Activated gamma-delta T cell treated with Interleukin-2 at 50 U/mL for 16 hours (primary cell): ENCODE measurements around the gene GADD45B.
"Not testable (repeated sequence)": the region's sequence is repeated elsewhere in the genome, so short reads cannot be mapped to it uniquely, and the experiment has no call there.

Experiments
- DNase-seq: peaks from one replicate; pipeline ENCODE4 v3.0.0-alpha.2; 2020

The GADD45B gene

DNA sequence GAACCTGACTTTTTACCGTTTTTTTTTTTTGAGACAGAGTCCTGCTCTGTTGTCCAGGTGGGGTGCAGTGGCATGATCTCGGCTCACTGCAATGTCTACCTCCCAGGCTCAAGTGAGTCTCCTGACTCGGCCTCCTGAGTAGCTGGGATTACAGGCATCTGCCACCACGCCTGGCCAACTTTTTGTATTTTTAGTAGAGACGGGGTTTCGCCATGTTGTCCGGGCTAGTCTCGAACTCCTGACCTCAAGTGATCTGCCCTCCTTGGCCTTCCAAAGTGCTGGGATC, 6.1 kb upstream of the GADD45B start:
- not testable (repeated sequence) for DNase-seq

DNA sequence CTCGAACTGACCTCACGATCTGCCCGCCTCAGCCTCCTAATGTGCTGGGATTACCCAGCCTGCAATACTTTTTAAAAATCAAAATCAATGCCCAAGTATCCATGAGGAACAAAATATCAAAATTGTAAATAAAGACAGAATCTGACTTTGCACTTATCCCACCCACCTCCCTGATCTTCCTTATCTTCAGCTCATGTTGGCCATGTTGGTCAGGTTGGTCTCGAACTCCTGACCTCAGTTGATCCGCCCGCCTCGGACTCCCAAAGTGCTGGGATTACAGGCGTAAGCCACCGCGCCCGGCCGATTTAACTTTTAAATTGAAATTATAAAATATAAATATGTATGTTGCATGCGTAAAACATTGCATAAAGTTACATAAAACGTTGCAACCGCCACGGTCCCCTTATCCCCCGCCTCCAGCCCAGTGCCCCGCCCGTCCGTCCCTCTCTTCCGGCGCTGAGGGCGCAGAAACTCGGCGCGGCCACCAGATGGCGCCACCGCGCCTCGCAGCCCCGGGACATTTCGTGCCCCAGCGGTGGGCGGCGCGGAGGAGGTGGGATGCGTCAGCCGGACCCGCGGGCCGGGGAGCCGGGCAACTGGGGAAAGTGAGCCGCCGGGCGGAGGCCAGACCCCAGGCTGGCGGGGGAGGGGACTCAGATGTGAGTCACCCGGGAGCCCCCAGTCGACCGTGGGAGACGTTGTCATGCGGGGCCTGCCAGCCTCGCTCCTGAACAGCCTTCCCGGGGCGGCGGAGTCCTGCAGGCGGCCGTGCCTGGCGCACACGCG, 1.5 kb upstream of the GADD45B start:
- peak; percentile 82 for DNase-seq

DNA sequence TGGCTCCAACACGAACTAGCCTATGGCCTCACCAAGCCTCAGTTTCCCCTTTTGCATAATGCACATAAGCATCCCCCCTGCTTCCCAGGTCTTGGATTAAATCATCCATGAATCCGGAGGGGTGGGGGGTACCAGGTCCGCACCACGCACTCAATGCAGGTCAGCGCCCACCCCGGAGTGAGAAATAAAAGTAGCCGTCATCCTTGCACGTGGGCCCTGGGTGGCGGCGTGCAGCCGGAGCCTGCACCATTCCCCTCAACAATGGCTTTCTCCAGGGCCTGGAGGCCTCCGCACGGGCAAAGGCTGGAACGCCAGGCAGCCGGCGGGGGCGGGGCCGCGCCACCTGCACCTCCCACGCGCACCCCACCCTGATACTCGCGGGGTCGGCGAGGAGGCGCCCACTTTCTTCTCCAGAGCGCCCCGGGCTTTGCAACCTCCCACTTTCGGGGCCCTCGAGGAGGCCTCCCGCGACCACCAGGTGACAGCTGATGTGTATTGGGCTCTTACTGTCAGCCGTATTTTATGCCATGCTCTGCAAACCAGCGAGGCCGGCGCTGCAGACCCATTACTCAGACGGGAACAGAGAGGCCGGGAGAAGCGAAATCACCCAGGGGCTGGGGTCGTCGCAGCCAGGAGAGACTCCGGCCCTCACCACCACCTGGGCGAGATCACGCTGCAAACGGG, 767 bp upstream of the GADD45B start:
- DNase-seq: peak; percentile 45

DNA sequence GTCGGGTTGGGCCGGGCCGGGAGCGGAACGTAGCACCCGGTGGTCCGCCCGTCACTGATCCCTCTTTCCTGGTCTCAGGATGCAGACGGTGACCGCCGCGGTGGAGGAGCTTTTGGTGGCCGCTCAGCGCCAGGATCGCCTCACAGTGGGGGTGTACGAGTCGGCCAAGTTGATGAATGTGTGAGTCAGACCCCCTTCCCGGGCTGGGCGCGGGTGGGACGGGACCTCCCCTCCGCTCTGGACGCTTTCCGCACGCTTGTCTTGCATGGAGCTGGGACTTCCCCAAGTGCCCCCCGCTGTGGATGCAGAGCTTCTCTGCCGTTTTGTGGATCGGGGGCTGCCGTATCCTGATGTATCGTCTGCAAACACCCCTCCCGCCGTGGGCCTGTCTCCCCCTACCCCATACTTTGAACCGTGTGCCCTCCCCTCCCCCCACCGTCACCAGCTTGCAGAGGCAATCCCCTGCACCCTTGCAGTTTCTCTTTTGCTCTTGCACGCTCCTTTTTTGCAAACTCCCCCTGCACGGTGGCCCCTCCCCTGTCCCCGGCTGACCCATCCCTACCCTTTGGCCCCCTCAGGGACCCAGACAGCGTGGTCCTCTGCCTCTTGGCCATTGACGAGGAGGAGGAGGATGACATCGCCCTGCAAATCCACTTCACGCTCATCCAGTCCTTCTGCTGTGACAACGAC, 669 bp downstream of the GADD45B start:
- peak; percentile 57 for DNase-seq

DNA sequence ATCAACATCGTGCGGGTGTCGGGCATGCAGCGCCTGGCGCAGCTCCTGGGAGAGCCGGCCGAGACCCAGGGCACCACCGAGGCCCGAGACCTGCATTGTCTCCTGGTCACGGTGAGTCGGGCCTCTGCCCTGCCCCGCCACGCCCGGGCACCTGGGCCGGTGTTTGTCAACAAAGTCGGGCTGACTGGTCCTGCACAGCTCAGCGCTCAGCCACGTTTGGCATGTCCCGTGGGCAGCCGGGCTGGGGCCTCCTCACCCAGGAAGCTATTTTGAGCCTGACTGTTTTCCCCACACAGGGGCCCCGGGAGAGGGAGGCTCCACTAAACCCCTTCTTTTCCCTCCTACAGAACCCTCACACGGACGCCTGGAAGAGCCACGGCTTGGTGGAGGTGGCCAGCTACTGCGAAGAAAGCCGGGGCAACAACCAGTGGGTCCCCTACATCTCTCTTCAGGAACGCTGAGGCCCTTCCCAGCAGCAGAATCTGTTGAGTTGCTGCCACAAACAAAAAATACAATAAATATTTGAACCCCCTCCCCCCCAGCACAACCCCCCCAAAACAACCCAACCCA, 1.3 kb downstream of the GADD45B start:
- no peak for DNase-seq

DNA sequence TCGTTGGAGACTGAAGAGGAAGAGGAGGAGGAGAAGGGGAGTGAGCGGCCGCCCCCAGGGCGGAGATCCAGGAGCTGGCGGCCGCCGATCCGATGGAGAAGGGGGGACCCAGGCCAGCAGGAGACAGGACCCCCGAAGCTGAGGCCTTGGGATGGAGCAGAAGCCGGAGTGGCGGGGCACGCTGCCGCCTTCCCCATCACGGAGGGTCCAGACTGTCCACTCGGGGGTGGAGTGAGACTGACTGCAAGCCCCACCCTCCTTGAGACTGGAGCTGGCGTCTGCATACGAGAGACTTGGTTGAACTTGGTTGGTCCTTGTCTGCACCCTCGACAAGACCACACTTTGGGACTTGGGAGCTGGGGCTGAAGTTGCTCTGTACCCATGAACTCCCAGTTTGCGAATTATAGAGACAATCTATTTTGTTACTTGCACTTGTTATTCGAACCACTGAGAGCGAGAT, 1.8 kb downstream of the GADD45B start:
- DNase-seq: no peak

DNA sequence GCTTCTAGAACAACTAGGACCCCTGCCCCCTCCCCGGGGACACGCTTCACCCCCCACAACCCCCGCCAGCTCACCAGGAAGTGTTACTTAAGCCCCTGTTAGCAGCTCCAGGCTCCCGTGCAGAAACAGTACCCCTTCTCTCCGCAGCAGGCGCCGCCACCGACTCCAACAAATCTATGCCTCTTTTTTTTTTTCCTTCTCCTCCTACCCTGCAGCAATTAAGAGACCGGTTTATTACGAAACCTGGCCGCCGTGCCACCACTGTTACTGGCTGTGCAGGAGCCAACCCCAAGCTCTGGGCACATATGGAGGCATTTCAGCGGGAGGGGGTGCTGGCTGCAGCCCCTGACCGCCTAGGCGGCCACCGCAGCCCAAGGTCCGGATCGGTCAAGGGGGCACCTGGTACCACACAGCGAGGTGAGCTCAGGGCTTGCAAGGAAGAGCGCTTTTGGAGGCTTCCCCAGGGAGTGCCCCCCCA, 2.4 kb downstream of the GADD45B start:
- DNase-seq: peak; percentile 50

DNA sequence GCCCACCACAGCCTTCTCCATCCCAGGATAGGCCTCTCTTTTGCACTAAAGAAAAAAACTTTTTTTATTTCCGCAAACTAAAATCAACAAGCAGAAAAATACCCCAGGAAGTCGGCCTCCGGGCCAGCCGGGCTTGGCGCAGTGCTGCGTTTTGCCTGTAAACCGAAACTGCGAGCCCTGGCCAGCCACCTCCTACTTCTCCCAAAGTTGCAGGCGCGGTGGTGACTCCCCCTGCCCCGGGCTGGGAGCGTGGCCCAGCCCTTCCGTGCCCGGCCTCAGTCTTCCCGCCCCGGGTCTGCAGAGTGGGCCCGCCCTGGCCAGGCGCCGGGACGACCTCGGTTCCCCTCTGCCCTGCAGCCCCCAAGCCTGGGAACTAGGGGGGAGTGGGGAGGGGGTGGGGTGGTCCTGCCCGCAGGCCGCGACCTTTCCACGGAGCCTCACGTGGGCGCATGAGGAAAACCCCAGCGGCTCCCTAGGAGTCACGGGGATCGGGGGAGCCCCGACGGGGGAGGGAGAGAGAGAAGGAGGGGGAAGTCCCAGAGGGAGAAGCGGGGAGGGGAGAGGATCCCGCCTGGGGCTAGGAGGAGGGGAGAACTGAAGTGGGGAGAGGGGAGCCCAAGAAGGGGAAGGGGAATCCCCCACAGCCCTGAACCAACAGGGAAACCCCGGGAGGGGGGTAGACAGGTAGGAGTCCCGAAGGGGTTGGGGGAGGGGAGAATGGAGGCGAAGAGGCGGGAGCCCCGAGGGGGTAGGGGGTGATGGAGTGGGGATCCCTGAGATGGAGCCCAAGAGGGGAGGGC, 3.0 kb downstream of the GADD45B start:
- peak; percentile 63 for DNase-seq

DNA sequence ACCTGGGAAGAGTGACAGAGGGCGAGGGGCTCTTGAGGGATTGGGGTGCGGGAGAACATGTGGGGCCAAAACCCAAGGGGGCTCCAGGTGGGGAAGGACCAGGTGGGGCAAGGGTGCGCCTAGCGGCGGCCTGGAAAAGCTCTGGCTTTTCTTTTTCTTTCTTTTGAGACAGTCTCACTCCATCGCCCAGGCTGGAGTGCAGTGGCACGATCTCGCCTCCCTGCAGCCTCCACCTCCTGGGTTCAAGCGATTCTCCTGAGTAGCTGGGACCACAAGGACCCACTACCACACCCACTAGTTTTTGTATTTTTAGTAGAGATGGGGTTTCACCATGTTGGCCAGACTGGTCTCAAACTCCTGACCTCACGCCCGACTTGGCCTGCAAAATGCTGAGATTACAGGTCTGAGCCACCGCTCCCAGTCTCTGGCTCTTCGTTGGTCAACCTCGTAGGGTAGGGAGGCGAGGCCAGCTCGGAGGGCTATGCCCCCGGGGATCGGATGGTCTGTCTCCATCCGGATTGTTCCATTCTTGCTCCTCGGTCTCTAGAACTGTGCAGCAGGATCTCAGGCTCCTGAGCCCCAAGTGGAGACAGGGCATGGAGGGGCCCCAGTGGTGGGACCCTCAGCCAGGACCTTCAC, 3.7 kb downstream of the GADD45B start:
- no peak for DNase-seq

DNA sequence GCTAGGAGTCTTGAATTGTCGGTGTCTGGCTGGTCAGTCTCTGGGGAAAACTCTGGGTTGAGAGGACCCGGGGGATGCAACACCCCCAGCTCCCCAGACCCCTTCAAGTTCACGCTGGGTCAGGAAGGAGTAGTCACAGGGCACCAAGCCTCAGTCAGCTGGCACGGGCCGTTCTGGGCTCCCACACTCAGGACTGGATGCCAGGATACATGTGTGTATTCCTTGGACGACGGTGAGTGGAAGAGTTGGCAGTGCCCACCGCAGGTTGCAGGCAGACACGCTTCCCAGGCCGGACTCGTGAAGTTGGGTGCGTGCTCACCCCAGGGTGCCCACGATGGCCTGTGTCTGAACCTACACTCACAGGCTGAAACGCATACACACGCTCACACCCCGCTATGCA, 5.5 kb downstream of the GADD45B start:
- DNase-seq: no peak

DNA sequence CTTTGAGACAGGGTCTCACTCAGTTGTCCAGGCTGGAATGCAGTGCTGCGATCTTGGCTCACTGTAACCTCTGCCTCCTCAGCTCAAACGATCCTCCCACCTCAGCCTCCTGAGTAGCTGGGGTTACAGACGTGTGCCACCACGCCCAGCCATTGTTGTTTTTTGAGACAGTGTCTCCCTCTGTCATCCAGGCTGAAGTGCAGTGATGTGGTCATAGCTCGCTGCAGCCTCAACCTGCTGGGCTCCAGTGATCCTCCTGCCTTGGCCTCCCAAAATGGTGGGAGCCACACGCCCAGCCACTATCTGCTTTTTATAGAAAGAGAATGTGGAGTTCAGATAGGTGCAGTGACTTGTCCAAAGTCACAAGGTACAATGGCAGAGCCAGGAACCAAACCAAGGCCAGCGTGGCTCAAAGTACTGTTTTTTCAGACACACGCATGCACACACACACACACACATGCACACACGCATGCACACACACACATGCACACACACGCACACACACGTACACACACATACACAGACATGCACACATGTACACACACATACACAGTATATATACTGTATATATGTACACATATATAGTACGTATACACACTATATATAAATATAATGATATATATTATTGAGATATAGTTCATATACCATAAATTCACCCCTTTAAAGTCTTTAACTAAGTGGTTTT, 6.6 kb downstream of the GADD45B start:
- DNase-seq: no peak

DNA sequence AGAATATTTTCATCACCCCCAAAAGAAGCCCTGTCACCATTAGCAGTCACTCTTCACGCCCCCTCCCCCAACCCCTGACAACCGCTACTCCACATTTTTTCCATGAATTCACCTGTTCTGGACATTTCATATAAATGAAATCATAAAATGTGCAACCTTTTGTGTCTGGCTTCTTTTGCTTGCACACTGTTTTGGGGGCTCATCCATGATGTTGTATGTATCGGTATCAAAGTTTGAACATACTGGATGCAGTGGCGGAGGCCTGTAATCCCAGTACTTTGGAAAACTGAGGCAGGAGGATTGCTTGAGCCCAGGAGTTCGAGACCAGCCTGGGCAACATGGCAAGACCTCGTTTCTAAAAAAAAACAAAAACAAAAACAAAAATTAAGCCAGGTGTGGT, 7.2 kb downstream of the GADD45B start:
- DNase-seq: no peak

DNA sequence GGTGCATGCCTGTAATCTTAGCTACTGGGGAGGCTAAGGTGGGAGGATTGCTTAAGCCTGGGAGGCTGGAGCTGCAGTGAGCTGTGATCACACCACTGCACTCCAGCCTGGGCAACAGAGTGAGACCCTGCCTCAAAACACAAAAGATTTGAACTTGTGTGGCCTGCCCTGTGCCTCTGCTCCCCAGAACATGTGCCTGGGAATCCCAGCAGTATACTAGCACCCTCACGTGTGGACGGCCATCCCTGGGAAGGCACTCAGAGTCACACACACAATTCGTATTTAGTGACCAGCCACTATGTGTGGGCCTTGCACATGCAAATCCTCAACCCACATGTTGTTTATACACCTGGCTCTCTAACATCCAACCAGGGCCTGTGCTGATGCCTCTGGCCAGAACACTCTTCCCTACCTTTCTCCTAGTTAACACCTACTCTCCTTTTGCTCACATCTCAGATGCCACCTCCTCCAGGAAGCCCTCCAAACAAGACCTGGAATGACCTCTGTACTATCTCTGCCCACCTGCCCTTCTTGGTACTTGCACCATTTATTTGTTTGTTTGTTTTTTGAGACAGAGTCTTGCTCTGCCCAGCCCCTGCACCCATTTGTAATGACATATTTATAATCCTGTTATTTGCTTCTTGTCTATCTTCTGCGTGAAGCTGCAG, 7.7 kb downstream of the GADD45B start:
- no peak for DNase-seq

DNA sequence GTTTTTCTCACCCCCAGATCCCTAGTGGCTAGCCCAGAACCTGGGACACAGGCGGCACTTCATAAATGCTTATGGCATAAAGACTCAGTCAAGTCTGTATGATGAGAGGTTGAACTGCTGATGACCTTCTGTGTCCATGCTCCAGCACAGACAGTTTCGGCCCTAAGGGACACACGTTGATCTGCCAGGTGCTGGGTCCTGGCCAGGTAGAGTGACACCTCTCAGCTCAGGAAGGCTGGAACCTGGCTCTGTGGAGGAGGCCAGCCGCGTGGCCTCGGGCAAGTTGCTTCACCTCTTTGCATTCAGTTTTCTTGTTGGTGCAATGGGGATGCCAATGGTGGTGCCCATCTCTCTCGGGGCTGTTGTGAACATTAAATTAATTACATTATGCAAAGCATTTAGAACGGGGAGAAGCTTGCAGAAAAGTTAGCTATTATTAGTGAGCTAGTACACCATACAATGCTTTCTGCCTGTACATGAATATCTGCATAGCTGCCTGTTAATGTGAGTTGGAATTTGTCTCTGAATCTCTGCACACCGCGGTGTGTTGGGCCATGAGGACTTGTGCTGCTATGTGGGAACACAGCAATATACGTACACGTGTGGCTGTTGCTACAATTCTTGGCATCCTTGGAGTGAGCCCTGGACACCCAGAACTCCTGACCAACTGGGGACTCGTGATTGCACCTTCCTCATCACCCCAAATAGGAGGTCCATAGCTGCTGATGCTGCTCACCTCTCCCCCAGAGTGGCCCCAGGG, 8.4 kb downstream of the GADD45B start:
- no peak for DNase-seq

DNA sequence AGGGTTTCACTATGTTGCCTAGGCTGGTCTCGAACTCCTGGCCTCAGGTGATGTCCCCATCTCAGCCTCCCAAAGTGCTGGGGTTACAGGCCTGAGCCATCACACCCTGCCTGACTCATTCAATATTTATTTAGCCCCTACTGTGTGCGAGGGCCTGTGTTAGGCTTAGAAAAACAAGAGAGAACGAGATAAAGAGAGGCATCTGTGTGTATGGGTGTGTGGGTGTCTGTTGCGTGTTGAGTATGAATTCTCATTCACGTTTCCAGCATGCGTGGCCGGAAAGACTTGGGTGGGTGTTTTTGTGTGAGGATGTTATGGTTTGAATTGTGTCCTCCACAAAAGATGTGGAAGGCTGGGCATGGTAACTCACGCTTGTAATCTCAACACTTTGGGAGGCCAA, 9.5 kb downstream of the GADD45B start:
- DNase-seq: no peak

DNA sequence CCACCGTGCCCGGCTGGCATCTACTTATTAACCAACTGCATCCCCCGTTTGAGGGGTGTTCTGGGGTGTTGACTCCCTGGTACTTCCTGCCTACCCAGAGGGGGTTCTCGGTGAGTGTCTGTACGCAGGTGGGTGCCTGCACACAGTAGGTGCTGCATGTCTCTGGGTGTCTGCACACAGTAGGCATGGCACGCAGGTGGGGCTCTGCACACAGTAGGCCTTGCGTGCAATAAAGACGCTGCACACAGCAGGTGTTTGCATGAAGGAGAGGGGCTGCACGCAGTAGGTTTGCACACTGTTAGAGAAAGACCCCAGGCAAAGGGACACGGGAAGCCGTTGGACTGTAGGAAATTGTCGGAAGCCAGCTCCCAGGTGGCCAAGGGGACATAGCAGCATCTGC, 11.2 kb downstream of the GADD45B start:
- DNase-seq: no peak

DNA sequence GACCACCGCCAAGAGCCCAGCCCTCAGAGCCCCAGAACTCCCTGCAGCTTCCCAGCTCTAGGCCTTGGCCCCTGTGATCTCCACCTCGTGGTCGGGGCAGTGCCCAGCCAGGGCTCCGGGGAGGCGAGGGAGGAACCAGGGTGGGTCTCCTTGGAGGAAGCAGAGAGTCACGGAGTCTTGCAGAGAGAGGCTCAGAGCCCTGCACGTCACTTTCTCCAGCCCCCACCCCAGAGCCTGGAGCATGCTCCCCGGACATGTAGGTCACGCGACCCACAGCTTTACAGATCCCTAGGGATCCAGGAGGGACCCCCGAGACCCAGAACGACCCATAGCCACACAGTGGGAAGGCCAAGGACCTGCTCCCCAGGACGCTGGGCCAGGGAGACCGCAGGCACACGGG, 11.9 kb downstream of the GADD45B start:
- DNase-seq: no peak

DNA sequence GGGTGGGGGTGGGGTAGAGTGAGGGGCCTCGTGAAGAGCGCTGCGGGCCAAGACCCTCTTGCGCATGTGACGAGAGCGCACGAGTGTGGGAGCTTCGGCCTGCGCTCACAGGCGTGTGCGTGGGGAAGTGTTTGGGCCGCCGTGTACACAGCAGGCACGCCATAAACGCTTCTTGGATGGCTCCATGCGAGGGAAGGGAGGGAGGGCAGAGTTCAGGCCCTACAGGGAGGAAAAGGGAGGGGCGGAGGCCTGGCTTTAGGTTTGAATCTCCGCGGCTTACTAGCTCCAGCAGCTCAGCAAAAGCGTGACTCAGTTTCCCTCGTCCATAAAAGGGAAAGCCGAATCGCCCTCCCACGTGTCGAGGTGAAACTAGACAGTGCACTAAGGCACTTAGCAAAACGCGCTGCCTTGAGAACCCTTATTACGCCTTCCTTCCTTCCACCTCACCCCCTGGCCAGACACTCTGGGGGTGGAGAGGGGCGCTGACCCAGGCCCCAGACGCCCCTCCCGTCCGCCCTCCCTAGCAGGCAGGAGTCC, 12.5 kb downstream of the GADD45B start:
- DNase-seq: no peak

DNA sequence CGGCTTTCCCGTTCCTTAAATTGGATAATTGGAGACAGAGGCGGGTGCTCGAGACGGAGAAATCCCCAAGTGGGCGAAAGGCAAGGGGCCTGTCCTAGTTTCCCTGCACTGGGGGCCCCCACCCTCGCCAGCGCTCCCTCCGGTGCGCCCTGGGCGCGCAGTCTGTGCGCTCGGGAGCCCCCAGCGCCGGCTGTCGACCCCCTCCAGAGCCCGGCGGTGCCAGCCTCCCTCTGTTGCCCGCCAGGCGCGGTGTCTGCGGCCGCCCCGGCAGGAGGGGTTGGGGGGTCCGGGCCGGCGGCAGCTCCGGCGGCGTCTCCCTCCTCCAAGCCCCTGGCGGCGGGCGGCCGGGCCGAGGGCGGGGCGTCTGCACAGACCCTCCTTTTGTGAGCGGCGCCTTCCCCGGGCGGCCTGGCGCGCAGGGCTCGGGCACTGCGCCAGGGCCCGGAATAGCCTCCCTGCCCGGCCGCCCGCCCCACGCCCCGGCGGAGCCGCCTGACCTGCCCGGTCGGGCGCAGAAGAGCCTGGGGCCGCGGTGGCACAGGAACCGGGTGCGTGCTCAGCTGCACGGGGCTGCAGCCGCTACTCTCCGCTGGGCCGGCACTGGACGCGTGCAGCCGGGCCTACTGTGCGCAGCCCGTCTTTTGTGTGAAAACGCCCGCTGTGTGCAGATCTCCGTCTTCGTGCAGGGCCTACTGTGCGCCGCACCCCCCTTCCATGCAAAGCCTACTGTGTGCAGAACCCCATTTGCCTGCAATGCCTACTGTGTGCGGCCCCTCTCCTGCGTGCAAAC, 13.2 kb downstream of the GADD45B start:
- no peak for DNase-seq
